Epithelial cell of proximal tubule (primary cell): ENCODE results near the gene TMPRSS5. TPM values are rescaled to one million over a fixed set of nuclear protein-coding genes. Genes with fewer than 3 reads are reported as not detected.
"Not testable (repeated sequence)": the region's sequence is repeated elsewhere in the genome, so short reads cannot be mapped to it uniquely, and the experiment has no call there.

Experiments
- DNase-seq: peaks from one replicate; pipeline ENCODE4 v3.0.0-alpha.2; 2011; ENCODE audit warnings: low read depth
- H3K4me3 ChIP-seq: 2 replicates; pipeline ENCODE4 v1.5.1; 2011; ENCODE audit warnings: low read depth, mild to moderate bottlenecking, low read length
- total RNA-seq: library from RNA; depleted of rRNA; stranded (reverse); fragments of >200 nt; gene quantifications from 2 replicates; pipeline ENCODE4 v1.2.3, GENCODE V29; 2015
- TF ChIP-seq, protein P1 (sequence below): conservative IDR thresholded peaks from 2 replicates; pipeline ENCODE4 v1.5.1; 2012; ENCODE audit warnings: low read depth, mild to moderate bottlenecking, low read length

Gene TMPRSS5
- total RNA-seq, 1 donor from 2014 or later, result 0.63 TPM

- no peak for DNase-seq
- TF ChIP-seq, protein P1, sequence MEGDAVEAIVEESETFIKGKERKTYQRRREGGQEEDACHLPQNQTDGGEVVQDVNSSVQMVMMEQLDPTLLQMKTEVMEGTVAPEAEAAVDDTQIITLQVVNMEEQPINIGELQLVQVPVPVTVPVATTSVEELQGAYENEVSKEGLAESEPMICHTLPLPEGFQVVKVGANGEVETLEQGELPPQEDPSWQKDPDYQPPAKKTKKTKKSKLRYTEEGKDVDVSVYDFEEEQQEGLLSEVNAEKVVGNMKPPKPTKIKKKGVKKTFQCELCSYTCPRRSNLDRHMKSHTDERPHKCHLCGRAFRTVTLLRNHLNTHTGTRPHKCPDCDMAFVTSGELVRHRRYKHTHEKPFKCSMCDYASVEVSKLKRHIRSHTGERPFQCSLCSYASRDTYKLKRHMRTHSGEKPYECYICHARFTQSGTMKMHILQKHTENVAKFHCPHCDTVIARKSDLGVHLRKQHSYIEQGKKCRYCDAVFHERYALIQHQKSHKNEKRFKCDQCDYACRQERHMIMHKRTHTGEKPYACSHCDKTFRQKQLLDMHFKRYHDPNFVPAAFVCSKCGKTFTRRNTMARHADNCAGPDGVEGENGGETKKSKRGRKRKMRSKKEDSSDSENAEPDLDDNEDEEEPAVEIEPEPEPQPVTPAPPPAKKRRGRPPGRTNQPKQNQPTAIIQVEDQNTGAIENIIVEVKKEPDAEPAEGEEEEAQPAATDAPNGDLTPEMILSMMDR, result no peak
Measured at GRCh38 chr11:113721462-113722066, 15.5 kb upstream of the TMPRSS5 start.

GRCh38 chr11:113720478-113720877 is 14.4 kb upstream of the TMPRSS5 start:
- not testable (repeated sequence) for H3K4me3 ChIP-seq, DNase-seq

More at GRCh38 chr11:113721462-113722066, 15.5 kb upstream of the TMPRSS5 start:
- H3K4me3 ChIP-seq, result no peak overlapping the region

GRCh38 chr11:113715882-113716625 is 9.9 kb upstream of the TMPRSS5 start:
- no peak for DNase-seq
- TF ChIP-seq, protein P1, result no peak
- no peak overlapping the region for H3K4me3 ChIP-seq

DNA sequence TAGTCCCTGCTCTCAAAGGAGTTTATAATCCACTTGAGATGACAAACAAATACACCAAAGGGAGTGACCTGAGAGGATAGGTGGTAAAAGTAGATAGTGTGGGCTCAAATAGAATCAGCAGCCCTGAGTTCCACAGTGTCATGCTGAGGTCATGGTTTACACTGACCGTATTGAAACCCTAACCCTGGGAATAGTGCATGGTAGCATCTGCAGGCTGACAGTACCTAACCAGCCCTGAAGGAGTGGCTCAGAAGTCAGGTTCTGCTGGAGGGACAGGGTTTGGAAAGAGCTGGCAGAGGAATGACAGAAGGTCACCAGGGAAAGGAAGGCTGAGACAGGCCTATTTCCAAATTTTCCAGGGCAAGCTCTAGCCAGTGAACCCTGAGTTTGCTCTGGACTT is 9.2 kb upstream of the TMPRSS5 start:
- TF ChIP-seq, protein P1, result no peak
- DNase-seq, result no peak
- H3K4me3 ChIP-seq, result no peak overlapping the region

DNA sequence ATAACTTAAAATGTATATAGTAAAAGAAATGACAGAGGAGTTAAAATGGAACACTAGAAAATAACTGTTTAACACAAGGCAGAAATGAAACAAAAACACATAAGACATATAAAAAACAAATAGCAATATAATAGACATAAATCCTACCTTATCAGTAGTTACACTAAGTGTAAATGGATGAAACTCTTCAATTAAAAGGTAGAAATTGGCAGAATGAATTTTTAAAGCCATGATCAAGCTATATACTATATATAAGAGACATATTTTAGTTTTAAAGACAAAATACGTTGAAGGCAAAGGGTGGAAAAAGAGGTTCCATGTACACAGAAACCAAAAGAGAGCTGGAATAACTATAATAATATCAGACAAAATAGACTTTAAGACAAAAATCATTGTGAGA is 4.9 kb upstream of the TMPRSS5 start:
- no peak overlapping the region for H3K4me3 ChIP-seq
- no peak for DNase-seq
- TF ChIP-seq, protein P1, result no peak

- H3K4me3 ChIP-seq, DNase-seq: not testable (repeated sequence)
Measured at GRCh38 chr11:113703551-113703950, 2.6 kb downstream of the TMPRSS5 start.

GRCh38 chr11:113701491-113701890 is 4.6 kb downstream of the TMPRSS5 start:
- H3K4me3 ChIP-seq, result no peak overlapping the region
- no peak for DNase-seq
- TF ChIP-seq, protein P1, result no peak

GRCh38 chr11:113698515-113698914 is 7.6 kb downstream of the TMPRSS5 start:
- TF ChIP-seq, protein P1, result no peak
- DNase-seq, result no peak
- H3K4me3 ChIP-seq, result no peak overlapping the region
